ELR (cell line): ENCODE measurements around the gene MYBPC1.
"Not testable (repeated sequence)": the region's sequence is repeated elsewhere in the genome, so short reads cannot be mapped to it uniquely, and the experiment has no call there.

Source experiments
- DNase-seq: peaks from one replicate; pipeline ENCODE4 v3.0.0-alpha.2; 2015; ENCODE audit warnings: low read depth

Gene MYBPC1, protein sequence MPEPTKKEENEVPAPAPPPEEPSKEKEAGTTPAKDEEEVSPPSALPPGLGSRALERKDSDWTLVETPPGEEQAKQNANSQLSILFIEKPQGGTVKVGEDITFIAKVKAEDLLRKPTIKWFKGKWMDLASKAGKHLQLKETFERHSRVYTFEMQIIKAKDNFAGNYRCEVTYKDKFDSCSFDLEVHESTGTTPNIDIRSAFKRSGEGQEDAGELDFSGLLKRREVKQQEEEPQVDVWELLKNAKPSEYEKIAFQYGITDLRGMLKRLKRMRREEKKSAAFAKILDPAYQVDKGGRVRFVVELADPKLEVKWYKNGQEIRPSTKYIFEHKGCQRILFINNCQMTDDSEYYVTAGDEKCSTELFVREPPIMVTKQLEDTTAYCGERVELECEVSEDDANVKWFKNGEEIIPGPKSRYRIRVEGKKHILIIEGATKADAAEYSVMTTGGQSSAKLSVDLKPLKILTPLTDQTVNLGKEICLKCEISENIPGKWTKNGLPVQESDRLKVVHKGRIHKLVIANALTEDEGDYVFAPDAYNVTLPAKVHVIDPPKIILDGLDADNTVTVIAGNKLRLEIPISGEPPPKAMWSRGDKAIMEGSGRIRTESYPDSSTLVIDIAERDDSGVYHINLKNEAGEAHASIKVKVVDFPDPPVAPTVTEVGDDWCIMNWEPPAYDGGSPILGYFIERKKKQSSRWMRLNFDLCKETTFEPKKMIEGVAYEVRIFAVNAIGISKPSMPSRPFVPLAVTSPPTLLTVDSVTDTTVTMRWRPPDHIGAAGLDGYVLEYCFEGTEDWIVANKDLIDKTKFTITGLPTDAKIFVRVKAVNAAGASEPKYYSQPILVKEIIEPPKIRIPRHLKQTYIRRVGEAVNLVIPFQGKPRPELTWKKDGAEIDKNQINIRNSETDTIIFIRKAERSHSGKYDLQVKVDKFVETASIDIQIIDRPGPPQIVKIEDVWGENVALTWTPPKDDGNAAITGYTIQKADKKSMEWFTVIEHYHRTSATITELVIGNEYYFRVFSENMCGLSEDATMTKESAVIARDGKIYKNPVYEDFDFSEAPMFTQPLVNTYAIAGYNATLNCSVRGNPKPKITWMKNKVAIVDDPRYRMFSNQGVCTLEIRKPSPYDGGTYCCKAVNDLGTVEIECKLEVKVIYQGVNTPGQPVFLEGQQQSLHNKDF

GRCh38 chr12:101594700-101595099, at the start of gene MYBPC1:
TSS of gene MYBPC1 (plus strand) at chr12:101594971. CDS start at chr12:101595071, 100 bp downstream.
- DNase-seq: no peak

GRCh38 chr12:101551362-101552114, 43.2 kb upstream of the MYBPC1 start:
- DNase-seq: no peak

- DNase-seq: peak; percentile 50
Measured at GRCh38 chr12:101552277-101552676, 42.5 kb upstream of the MYBPC1 start.

DNA sequence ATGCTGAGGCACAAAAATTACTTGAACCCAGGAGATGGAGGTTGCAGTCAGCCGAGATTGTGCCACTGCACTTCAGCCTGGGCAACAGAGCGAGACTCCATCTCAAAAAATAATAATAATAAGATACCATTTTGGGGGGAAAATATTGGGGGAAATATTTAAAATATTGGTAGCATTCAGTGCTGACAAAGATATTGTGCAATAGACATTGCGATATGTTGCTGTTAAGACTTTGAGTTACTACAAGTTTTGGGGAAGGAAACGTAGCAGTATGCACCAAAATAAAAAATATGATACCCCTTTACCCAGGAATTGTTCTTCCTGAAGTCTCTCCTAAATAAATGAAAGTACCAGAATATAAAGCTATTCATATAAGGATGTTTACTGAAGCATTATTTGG, 37.7 kb upstream of the MYBPC1 start:
- no peak for DNase-seq

GRCh38 chr12:101558726-101559125, 36.0 kb upstream of the MYBPC1 start:
- not testable (repeated sequence) for DNase-seq

DNA sequence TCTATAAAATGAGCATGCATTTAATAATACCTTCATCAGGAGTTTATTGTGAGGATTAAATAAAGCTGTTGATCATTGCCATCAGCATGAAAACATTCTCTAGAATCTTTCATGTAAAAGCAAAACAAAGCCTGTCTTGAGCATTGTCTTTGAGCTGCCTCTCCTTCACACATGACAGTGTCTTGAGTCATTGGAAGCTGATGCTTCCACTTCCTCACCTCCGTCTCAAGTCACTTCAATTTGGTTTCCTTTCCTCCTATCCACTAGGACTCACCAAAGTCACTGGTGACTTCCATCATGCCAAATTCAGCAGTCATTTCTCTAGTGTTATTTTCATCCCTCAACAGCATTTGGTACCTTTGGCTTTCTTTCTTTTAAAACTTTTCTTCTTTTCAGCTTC, 31.6 kb upstream of the MYBPC1 start:
- peak; percentile 33 for DNase-seq

DNA sequence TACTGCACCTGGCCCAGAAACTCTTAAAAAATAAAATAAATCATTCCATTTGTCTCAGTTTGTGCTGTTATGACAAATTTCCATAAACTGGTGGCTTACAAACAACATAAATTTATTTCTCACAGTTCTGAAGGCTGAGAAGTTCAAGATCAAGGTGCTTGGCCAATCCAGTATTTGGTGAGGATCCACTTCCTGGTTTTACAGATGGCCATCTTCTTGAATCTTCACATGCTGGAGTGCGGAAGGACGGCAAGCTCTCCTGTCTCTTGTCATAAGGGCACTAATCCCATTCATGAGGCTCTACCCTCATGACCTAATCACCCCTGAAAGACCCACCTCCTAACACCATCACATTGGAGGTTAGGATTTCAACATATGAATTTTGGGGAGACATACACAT, 29.9 kb upstream of the MYBPC1 start:
- DNase-seq: peak; percentile 12

- DNase-seq: no peak
Measured at GRCh38 chr12:101566318-101566717, 28.5 kb upstream of the MYBPC1 start.

GRCh38 chr12:101567918-101568317, 26.9 kb upstream of the MYBPC1 start:
- no peak for DNase-seq

- peak; percentile 53 for DNase-seq
Measured at GRCh38 chr12:101570047-101570446, 24.7 kb upstream of the MYBPC1 start.

GRCh38 chr12:101571105-101571504, 23.7 kb upstream of the MYBPC1 start:
- DNase-seq: no peak

DNA sequence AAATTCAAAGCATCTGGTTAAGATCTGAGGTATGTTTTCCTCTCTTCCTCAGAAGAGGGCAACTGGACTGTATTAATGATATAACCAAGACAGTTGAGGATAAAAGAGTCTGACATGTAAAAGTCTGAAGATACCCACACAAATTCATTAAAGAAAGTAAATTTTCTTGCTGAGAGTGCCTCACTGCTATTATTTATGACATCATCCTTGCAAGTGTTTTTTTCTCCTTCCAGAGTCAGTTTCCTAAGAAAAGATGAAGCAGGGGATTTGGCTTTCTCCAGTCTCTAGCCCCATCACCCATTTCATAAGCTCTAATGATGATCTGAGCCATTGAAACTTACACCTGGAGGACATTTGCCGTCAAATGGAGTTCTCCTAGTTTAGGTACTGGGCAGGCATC, 21.0 kb upstream of the MYBPC1 start:
- DNase-seq: no peak

- no peak for DNase-seq
Measured at GRCh38 chr12:101578417-101578816, 16.4 kb upstream of the MYBPC1 start.

DNA sequence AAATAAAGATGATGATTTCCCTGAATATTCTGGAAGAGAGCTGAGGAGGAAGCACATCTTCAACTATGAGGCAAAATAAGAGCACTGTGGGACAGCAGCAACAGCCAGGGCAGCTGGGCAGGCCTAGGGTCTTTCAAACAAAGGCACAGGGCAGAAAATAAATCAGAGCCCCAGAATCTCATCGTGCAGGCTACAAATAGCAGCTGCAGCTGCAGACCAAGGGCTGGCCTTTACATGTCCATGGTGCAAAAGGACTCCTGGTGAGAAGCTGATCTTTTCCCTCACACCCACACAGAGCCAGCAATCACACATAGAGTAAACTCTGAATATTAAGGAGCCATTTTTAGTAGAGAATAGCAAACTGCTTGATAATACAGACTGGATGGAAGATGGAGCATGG, 13.6 kb upstream of the MYBPC1 start:
- DNase-seq: no peak

- DNase-seq: no peak
Measured at GRCh38 chr12:101582937-101583336, 11.8 kb upstream of the MYBPC1 start.

DNA sequence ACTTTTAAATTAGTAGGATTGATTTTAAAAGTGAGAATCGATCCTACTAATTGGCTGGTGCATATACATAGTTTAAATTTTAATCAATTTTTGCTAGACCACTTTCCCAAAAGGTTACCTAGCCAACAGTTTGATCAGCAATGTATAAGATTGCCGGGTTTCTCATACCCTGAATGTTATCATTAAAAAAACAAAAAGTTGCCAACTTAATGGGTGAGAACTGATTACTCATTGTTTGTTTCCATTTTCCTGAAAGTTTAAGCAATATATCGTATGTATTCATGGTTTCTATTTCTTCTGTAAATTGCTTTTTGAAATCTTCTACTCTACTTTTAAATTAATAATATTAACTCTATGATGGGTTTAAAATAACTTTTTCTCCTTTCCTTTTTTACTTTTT, 4.4 kb upstream of the MYBPC1 start:
- DNase-seq: no peak

DNA sequence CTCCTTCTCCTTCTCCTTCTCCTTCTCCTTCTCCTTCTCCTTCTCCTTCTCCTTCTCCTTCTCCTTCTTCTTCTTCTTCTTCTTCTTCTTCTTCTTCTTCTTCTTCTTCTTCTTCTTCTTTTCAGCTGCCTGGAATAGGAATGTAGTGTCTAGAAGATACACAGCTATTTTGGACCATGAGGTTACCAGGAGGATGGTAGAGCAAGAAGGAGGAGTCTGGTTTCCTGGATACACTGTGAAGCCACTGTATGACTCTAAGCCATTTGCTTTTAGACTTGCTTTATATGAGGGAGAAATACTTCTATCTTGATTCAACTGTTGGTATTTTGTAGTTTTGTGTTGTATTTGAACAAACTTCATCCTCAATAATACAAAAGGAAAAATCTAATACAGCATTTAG, 3.0 kb upstream of the MYBPC1 start:
- DNase-seq: no peak

DNA sequence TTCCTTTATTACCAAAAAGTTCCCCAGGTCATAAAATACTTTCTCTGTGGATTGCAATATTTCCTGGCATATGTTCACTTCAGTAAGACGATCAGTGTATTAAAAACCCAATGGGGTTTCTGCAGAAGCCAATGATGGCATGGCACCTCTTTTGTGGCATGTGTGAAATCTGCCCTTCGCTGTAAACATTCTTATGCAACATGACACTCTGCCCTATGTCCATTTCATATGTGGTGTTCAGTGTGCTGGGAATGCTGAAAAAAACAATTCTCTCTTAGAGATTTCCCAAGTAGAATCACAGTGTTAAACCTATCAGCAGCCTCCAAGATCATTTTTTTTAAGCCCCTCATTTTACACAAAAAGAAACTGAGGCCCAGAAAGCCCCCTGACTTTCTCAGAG, 2.3 kb upstream of the MYBPC1 start:
- no peak for DNase-seq

DNA sequence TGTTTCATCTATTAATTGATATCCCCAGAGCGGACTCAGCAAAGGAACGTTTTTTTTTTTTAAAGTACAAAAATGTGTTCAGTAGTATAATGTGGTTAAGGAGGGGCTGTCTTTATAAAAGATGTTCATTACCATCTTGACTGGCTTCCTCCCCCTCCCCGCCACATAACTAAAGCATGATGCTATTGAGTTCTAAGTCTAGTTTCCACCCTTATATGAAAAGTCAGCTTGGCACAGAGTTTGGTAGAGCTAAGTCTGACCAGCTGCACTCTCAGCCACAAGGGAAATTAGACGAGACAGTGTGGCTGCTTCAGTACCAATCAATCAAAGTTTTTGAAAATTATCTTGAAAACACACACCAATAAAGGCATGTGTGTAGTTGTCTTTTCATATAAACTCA, 1.9 kb upstream of the MYBPC1 start:
- DNase-seq: no peak

- DNase-seq: no peak
Measured at GRCh38 chr12:101596172-101596571, 1.4 kb downstream of the MYBPC1 start.

- no peak for DNase-seq
Measured at GRCh38 chr12:101597164-101597563, 2.4 kb downstream of the MYBPC1 start.

- no peak for DNase-seq
Measured at GRCh38 chr12:101598483-101598882, 3.7 kb downstream of the MYBPC1 start.
